HG02623 (cell line): ENCODE data around the gene ORM1.
"Not testable (repeated sequence)": the region's sequence is repeated elsewhere in the genome, so short reads cannot be mapped to it uniquely, and the experiment has no call there.

ENCODE experiments used
- ATAC-seq: cut with Tn5 transposase; IDR thresholded peaks from one replicate; pipeline ENCODE4 v1.9.1; 2021; ENCODE audit warnings: moderate library complexity; ENCODE audit not compliant: unreplicated experiment

ORM1 gene

GRCh38 chr9:114304416-114305188 lies 18.3 kb upstream of the ORM1 start:
- no peak for ATAC-seq

GRCh38 chr9:114307899-114308267 lies 15.0 kb upstream of the ORM1 start:
- ATAC-seq = no peak

- ATAC-seq = no peak
Measured at GRCh38 chr9:114308361-114308950, 14.4 kb upstream of the ORM1 start.

- ATAC-seq = no peak
Measured at GRCh38 chr9:114309096-114309495, 13.8 kb upstream of the ORM1 start.

GRCh38 chr9:114310471-114311450 lies 12.1 kb upstream of the ORM1 start:
- no peak for ATAC-seq

GRCh38 chr9:114311571-114312512 lies 11.1 kb upstream of the ORM1 start:
- no peak for ATAC-seq

- ATAC-seq = no peak
Measured at GRCh38 chr9:114312513-114312875, 10.4 kb upstream of the ORM1 start.

GRCh38 chr9:114313186-114313585 lies 9.7 kb upstream of the ORM1 start:
- no peak for ATAC-seq

GRCh38 chr9:114314256-114314867 lies 8.5 kb upstream of the ORM1 start:
- no peak for ATAC-seq

GRCh38 chr9:114314881-114315722 lies 7.8 kb upstream of the ORM1 start:
- ATAC-seq = no peak

GRCh38 chr9:114315723-114316363 lies 7.1 kb upstream of the ORM1 start:
- ATAC-seq = no peak

GRCh38 chr9:114316605-114317230 lies 6.2 kb upstream of the ORM1 start:
- ATAC-seq = no peak

- ATAC-seq = no peak
Measured at GRCh38 chr9:114317665-114318357, 5.1 kb upstream of the ORM1 start.

GRCh38 chr9:114318416-114318815 lies 4.5 kb upstream of the ORM1 start:
- ATAC-seq = no peak

- no peak for ATAC-seq
Measured at GRCh38 chr9:114319147-114319546, 3.8 kb upstream of the ORM1 start.

GRCh38 chr9:114320710-114321109 lies 2.2 kb upstream of the ORM1 start:
- ATAC-seq = not testable (repeated sequence)

- no peak for ATAC-seq
Measured at GRCh38 chr9:114321759-114322158, 1.1 kb upstream of the ORM1 start.
